ENCODE results near the gene CYP4A11.
"Not testable (repeated sequence)": the region's sequence is repeated elsewhere in the genome, so short reads cannot be mapped to it uniquely, and the experiment has no call there.

CYP4A11 gene

DNA sequence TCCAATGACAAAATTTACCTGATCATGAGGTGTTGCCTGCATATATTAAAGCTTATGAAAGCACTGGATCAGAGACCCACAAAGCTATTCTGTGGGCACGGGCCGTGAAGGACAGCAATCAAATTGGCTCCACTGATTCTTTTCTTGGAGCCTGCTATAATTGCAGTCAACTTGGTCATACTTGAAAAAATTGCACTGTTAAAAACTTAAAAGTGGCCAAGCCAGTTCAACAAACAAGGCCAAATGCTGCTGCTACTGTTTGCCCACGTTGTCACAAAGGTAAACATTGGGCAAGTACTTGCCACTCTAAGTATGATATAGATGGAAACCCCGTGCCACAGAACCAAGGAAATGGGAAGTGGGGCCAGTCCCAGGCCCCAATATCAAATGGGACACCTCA is 37.8 kb downstream of the CYP4A11 start:
- DNase-seq, result no peak

GRCh38 chr1:46900401-46900800 is 40.9 kb downstream of the CYP4A11 start:
- DNase-seq, result no peak

GRCh38 chr1:46881656-46882055 is 59.6 kb downstream of the CYP4A11 start:
- DNase-seq, result not testable (repeated sequence)
